ENCODE data around the gene ZSCAN9.

The ZSCAN9 gene

GRCh38 chr6:28280595-28281287, 55.7 kb downstream of the ZSCAN9 start:
- no peak for DNase-seq (ENCODE audit: low read depth, low spot score)
- in situ Hi-C loops (cut with HindIII; ENCODE audit: low sequenced_read_pairs), result no loop called here
- TF ChIP-seq, protein P1, sequence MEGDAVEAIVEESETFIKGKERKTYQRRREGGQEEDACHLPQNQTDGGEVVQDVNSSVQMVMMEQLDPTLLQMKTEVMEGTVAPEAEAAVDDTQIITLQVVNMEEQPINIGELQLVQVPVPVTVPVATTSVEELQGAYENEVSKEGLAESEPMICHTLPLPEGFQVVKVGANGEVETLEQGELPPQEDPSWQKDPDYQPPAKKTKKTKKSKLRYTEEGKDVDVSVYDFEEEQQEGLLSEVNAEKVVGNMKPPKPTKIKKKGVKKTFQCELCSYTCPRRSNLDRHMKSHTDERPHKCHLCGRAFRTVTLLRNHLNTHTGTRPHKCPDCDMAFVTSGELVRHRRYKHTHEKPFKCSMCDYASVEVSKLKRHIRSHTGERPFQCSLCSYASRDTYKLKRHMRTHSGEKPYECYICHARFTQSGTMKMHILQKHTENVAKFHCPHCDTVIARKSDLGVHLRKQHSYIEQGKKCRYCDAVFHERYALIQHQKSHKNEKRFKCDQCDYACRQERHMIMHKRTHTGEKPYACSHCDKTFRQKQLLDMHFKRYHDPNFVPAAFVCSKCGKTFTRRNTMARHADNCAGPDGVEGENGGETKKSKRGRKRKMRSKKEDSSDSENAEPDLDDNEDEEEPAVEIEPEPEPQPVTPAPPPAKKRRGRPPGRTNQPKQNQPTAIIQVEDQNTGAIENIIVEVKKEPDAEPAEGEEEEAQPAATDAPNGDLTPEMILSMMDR (IDR thresholded peaks at IDR 0.05; ENCODE audit: low read depth, low read length), result no peak
- peak overlapping the region; percentile 66 for H3K4me3 ChIP-seq (ENCODE audit: low read depth, low read length)

- in situ Hi-C loops (cut with HindIII; ENCODE audit: low sequenced_read_pairs), result no loop called here
- peak within 1 kb of the TSS; percentile 66 for H3K4me3 ChIP-seq (ENCODE audit: low read depth, low read length)
- TF ChIP-seq, protein P1 (IDR thresholded peaks at IDR 0.05; ENCODE audit: low read depth, low read length), result no peak
These were observed 56.4 kb downstream of the ZSCAN9 start, which contains the start of gene PGBD1 for GRCh38 chr6:28281288-28282064. TSS of gene PGBD1 (plus strand) at chr6:28281572. CDS start at chr6:28283814, 2,242 bp downstream.

GRCh38 chr6:28282926-28283325, 57.9 kb downstream of the ZSCAN9 start:
- peak; percentile 11 for DNase-seq (ENCODE audit: low read depth, low spot score)
- no peak overlapping the region for H3K4me3 ChIP-seq (ENCODE audit: low read depth, low read length)
- in situ Hi-C loops (cut with HindIII; ENCODE audit: low sequenced_read_pairs), result no loop called here
- TF ChIP-seq, protein P1 (IDR thresholded peaks at IDR 0.05; ENCODE audit: low read depth, low read length), result no peak

More at GRCh38 chr6:28281288-28282064, 56.4 kb downstream of the ZSCAN9 start, which contains the start of gene PGBD1:
- peak; percentile 78 for DNase-seq (ENCODE audit: low read depth, low spot score)

All from astrocyte of the spinal cord (primary cell).